Measurements from ENCODE around the gene AGO4. TPM values are rescaled to one million over a fixed set of nuclear protein-coding genes. Genes with fewer than 3 reads are reported as not detected.

The AGO4 gene
- total RNA-seq, 1 donor from 2014 or later = 14.4 TPM

DNA sequence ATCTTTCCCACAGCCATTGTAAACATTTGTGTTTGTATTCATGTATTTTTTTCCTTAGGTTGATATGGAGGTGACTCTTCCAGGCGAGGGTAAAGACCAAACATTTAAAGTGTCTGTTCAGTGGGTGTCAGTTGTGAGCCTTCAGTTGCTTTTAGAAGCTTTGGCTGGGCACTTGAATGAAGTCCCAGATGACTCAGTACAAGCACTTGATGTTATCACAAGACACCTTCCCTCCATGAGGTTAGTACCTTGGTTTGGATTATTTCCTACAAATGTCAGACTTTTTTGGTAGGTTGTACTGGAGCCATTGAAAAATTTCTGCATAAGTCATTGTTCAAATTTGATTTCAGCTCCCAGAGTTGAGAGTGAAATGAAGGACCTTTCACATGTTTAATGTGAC lies 17.4 kb downstream of the AGO4 start:
- no peak overlapping the region for H3K27ac Mint-ChIP-seq
- no peak for DNase-seq
- POLR2A ChIA-PET = no interaction called here
- no peak for ATAC-seq (ENCODE audit: low read depth)
- no peaks in the 10 kb centered on the region for H3K27me3 Mint-ChIP-seq
- H3K36me3 Mint-ChIP-seq (ENCODE audit: low read depth) = peaks cover 33% of the 10 kb centered on the region
- TF ChIP-seq, protein P1, sequence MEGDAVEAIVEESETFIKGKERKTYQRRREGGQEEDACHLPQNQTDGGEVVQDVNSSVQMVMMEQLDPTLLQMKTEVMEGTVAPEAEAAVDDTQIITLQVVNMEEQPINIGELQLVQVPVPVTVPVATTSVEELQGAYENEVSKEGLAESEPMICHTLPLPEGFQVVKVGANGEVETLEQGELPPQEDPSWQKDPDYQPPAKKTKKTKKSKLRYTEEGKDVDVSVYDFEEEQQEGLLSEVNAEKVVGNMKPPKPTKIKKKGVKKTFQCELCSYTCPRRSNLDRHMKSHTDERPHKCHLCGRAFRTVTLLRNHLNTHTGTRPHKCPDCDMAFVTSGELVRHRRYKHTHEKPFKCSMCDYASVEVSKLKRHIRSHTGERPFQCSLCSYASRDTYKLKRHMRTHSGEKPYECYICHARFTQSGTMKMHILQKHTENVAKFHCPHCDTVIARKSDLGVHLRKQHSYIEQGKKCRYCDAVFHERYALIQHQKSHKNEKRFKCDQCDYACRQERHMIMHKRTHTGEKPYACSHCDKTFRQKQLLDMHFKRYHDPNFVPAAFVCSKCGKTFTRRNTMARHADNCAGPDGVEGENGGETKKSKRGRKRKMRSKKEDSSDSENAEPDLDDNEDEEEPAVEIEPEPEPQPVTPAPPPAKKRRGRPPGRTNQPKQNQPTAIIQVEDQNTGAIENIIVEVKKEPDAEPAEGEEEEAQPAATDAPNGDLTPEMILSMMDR (IDR thresholded peaks at IDR 0.05) = no peak
- H3K4me3 Mint-ChIP-seq = no peak overlapping the region
- H3K9me3 Mint-ChIP-seq = no peaks in the 10 kb centered on the region
- CTCF ChIA-PET = no interaction called here
- H3K4me1 Mint-ChIP-seq = no peaks in the 10 kb centered on the region
- intact Hi-C loops (cut with micrococcal nuclease) = no loop called here

DNA sequence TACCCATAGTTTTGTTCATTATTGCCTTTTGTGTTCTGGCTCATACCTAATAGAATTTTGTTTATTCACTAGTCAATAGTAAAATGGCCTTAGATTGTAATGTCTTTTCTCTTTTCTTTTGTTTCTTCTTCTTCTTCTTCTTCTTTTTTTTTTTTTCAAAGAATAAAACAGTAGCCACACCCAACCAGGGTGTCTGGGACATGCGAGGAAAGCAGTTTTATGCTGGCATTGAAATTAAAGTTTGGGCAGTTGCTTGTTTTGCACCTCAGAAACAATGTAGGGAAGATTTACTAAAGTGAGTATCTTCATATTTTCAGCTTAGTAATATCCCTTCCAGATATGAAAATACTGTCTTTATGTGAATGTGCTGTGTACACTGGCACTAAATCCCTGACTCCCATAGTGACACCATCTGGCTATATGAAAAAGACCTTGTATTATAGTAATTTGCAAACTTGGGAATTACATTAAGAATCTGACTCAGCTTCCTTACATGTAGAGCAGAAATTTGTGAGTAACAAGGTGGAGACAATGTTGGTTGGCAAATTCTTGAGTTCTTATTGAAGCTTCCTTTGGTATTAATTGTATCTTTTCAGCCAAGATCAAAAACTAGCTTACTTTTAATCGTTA lies 24.6 kb downstream of the AGO4 start:
- ATAC-seq (ENCODE audit: low read depth) (no peak), DNase-seq (no peak)
- peaks cover 2% of the 10 kb centered on the region for H3K9me3 Mint-ChIP-seq
- H3K4me1 Mint-ChIP-seq = no peaks in the 10 kb centered on the region
- no peaks in the 10 kb centered on the region for H3K27me3 Mint-ChIP-seq
- H3K4me3 Mint-ChIP-seq = no peak overlapping the region
- ChIA-PET POLR2A (no interaction called here), CTCF (no interaction called here)
- intact Hi-C loops (cut with micrococcal nuclease) = no loop called here
- TF ChIP-seq, protein P1 (IDR thresholded peaks at IDR 0.05) = no peak
- no peak overlapping the region for H3K27ac Mint-ChIP-seq
- peaks cover 58% of the 10 kb centered on the region for H3K36me3 Mint-ChIP-seq (ENCODE audit: low read depth)

DNA sequence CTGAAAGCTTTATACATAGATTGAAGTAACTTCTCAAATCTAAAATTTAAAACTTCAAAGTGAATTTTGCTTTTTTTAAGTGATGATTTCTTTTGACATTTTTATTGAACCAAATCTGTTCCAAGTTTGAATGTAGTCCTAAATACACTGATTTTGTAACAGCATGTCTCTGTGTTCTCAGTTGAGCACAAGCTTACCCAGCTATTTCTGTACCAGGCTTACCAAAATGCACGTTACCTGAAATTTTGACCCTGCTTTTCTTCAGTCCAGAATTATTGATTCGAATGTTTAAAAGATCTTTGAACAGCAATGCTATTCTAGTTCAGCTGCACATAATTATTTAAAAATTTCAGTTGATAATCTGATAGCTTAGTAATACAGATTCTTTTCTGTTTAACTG lies 25.6 kb downstream of the AGO4 start:
- TF ChIP-seq, protein P1 (IDR thresholded peaks at IDR 0.05) = no peak
- CTCF ChIA-PET = no interaction called here
- ATAC-seq (ENCODE audit: low read depth) (no peak), DNase-seq (no peak)
- Mint-ChIP-seq H3K4me1 (no peaks in the 10 kb centered on the region), H3K27ac (no peak overlapping the region), H3K36me3 (ENCODE audit: low read depth) (peaks cover 61% of the 10 kb centered on the region), H3K9me3 (peaks cover 2% of the 10 kb centered on the region), H3K27me3 (no peaks in the 10 kb centered on the region), H3K4me3 (no peak overlapping the region)
- POLR2A ChIA-PET = interaction anchor here (0.5 kb wide), 1 partner anchor 22 kb away, joined by 4 read pairs; no protein-coding TSS in a partner anchor
- intact Hi-C loops (cut with micrococcal nuclease) = no loop called here

DNA sequence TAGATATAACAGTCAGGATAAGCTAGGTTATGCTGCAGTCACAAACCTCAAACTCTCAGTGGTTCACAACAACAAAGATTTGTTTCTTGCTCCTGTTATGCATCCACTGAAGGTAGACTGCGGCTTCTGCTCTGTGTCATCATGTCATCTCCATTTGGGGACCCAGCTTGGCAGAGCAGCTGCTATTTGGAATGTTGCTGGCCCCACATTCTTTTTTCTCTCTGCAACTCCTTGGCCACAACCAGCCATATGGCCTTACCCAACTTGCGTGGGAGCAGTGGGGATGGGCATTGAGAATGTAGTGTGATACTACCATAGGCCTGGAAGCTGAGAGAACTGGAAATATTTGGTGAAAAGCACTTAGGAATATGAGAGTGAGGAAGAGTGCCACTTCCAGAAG lies 26.4 kb downstream of the AGO4 start:
- Mint-ChIP-seq H3K27ac (no peak overlapping the region), H3K27me3 (no peaks in the 10 kb centered on the region)
- CTCF ChIA-PET = no interaction called here

DNA sequence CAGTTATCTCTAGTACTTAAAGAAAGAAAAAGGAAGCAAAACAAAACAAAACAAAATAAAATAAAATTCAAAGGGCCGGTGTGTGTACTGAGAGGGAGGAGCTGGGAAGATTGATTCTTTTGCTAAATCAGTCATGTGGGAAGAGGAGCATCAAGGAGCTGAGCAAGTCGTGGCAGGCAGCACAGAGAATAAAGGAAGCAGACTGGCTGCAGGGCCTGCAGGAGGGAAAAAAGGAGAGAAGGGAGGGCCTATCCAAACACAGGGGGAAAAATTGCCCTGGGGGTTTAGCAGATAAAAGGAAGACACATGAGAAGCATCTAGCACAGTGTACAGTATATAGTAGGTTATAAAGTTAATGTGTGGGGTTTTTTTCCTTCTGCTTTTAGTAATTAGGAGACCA lies 27.6 kb downstream of the AGO4 start:
- ChIA-PET POLR2A (no interaction called here), CTCF (no interaction called here)
- Mint-ChIP-seq H3K27me3 (no peaks in the 10 kb centered on the region), H3K36me3 (ENCODE audit: low read depth) (peaks cover 65% of the 10 kb centered on the region), H3K4me3 (no peak overlapping the region), H3K4me1 (no peaks in the 10 kb centered on the region), H3K9me3 (peaks cover 2% of the 10 kb centered on the region), H3K27ac (no peak overlapping the region)
- DNase-seq (no peak), ATAC-seq (ENCODE audit: low read depth) (no peak)
- TF ChIP-seq, protein P1 (IDR thresholded peaks at IDR 0.05) = no peak
- intact Hi-C loops (cut with micrococcal nuclease) = no loop called here

More for the DNA sequence above, 26.4 kb downstream of the AGO4 start:
- TF ChIP-seq, protein P1 (IDR thresholded peaks at IDR 0.05) = no peak
- DNase-seq (no peak), ATAC-seq (ENCODE audit: low read depth) (no peak)
- Mint-ChIP-seq H3K9me3 (peaks cover 2% of the 10 kb centered on the region), H3K36me3 (ENCODE audit: low read depth) (peaks cover 62% of the 10 kb centered on the region), H3K4me3 (no peak overlapping the region), H3K4me1 (no peaks in the 10 kb centered on the region)
- POLR2A ChIA-PET = no interaction called here
- intact Hi-C loops (cut with micrococcal nuclease) = no loop called here

Measured in activated B cell treated with CpG ODN at 0.5 μM for 24 hours (primary cell).